OCI-LY1 (cell line): ENCODE results near the gene CAPN10.

ENCODE experiments used
- CTCF ChIP-seq: fragments of 200-600 bp; sonication (generic), shearing (Covaris generic); IDR thresholded peaks from 2 replicates; pipeline ENCODE4 v1.5.1; 2017; ENCODE audit warnings: mild to moderate bottlenecking, antibody characterized with exemption, low read length, moderate library complexity, mixed read lengths
- EZH2 ChIP-seq: fragments of 200-600 bp; sonication (generic), shearing (Covaris generic); IDR thresholded peaks from 2 replicates; pipeline ENCODE4 v1.8.0; 2017; ENCODE audit warnings: borderline replicate concordance, mixed run types, mild to moderate bottlenecking, antibody characterized with exemption, low read length, moderate library complexity, mixed read lengths

GRCh38 chr2:240632306-240632721 is 45.8 kb downstream of the CAPN10 start:
- TF ChIP-seq CTCF (no peak), EZH2 (no peak)
